IMR-90 (cell line): ENCODE data around the gene ATP6V1G1.

Experiments used
- CTCF ChIP-seq: conservative IDR thresholded peaks from 2 replicates; pipeline ENCODE4 v1.5.1; 2012; ENCODE audit warnings: mild to moderate bottlenecking, low read depth, low read length, improper control_type of control experiment
- ELK1 ChIP-seq: fragments of 150-350 bp; IDR thresholded peaks from 2 replicates; pipeline ENCODE4 v1.6.1; 2016; ENCODE audit warnings: low read depth, mild to moderate bottlenecking, low read length, moderate library complexity, borderline replicate concordance
- FOS ChIP-seq: fragments of 150-350 bp; IDR thresholded peaks from 2 replicates; pipeline ENCODE4 v1.6.1; 2016; ENCODE audit warnings: low read depth, low read length
- MXI1 ChIP-seq: IDR thresholded peaks from 2 replicates; pipeline ENCODE4 v1.6.1; 2012; ENCODE audit warnings: low read depth, mild to moderate bottlenecking, low read length, moderate library complexity, borderline replicate concordance
- NFE2L2 ChIP-seq: fragments of 150-350 bp; IDR thresholded peaks from 2 replicates; pipeline ENCODE4 v1.6.1; 2016; ENCODE audit warnings: low read depth, mild to moderate bottlenecking, low read length
- POLR2A ChIP-seq: IDR thresholded peaks from 2 replicates; pipeline ENCODE4 v1.6.1; 2012; ENCODE audit warnings: mild to moderate bottlenecking, low read depth, low read length
- RAD21 ChIP-seq: IDR thresholded peaks from 2 replicates; pipeline ENCODE4 v1.6.1; 2012; ENCODE audit warnings: low read length, improper control_type of control experiment

- TF ChIP-seq FOS (no peak), RAD21 (no peak), CTCF (no peak), ELK1 (no peak), POLR2A (no peak), NFE2L2 (no peak), MXI1 (no peak)
These were observed 3.8 kb downstream of the ATP6V1G1 start for GRCh38 chr9:114591291-114591787.
